Small intestine (tissue), 7 donors: ENCODE measurements around the gene AFAP1. TPM values are rescaled to one million over a fixed set of nuclear protein-coding genes. Genes with fewer than 3 reads are reported as not detected.
A peak's percentile ranks its signal among the peaks of the same experiment; 100 is the strongest.

ENCODE experiments used
- DNase-seq, 2 donors: peaks; one replicate each; pipeline versions ENCODE4 v3.0.0 to v3.0.0-alpha.2; 2013
- FAIRE-seq: peaks from 2 replicates; lab custom pipeline; 2012; peaks lifted over from hg19 to GRCh38; lab: Jason Lieb, UNC
- H3K27ac ChIP-seq, 3 donors: one replicate each; pipeline ENCODE4 v1.5.1; 2013; ENCODE audit warnings: low read length in 2 of 3, mild to moderate bottlenecking in 2 of 3, control low read depth in 1 of 3, inconsistent platforms in 1 of 3, low read depth in 1 of 3, moderate library complexity in 1 of 3
- H3K27me3 ChIP-seq, 3 donors: one replicate each; pipeline ENCODE4 v1.6.1; 2013; ENCODE audit warnings: low read length in 3 of 3, inconsistent platforms in 1 of 3; ENCODE audit not compliant: control insufficient read depth in 3 of 3, insufficient read depth in 3 of 3
- H3K36me3 ChIP-seq, 3 donors: one replicate each; pipeline ENCODE4 v1.6.1; 2013; ENCODE audit warnings: low read length in 3 of 3, inconsistent platforms in 1 of 3, low read depth in 1 of 3, mild to moderate bottlenecking in 1 of 3, moderate library complexity in 1 of 3; ENCODE audit not compliant: control insufficient read depth in 3 of 3, insufficient read depth in 2 of 3
- H3K4me1 ChIP-seq, 3 donors: one replicate each; pipeline ENCODE4 v1.6.1; 2013; ENCODE audit warnings: low read length in 2 of 3, inconsistent platforms in 1 of 3, low read depth in 1 of 3, mild to moderate bottlenecking in 1 of 3, moderate library complexity in 1 of 3; ENCODE audit not compliant: control insufficient read depth in 3 of 3, insufficient read depth in 2 of 3
- H3K4me3 ChIP-seq, 3 donors: one replicate each; pipeline ENCODE4 v1.5.1; 2013; ENCODE audit warnings: low read length in 3 of 3, control low read depth in 1 of 3, inconsistent platforms in 1 of 3, low read depth in 1 of 3, mild to moderate bottlenecking in 1 of 3, moderate library complexity in 1 of 3
- H3K9me3 ChIP-seq, 2 donors: one replicate each; pipeline ENCODE4 v1.6.1; 2013; ENCODE audit warnings: low read depth in 1 of 2, low read length in 1 of 2; ENCODE audit not compliant: control insufficient read depth in 2 of 2, insufficient read depth in 1 of 2
- WGBS, 3 donors: extraction: QIAGEN DNeasy Blood & Tissue Kit; methylation state at CpG; one replicate each; pipeline ENCODE4 v1.1.7; 2013; 5-methylcytosine and 5-hydroxymethylcytosine counted together
- polyA plus RNA-seq, 4 donors: library from polyadenylated mRNA; stranded (reverse) in 3 of 4; unstranded in 1 of 4; fragments of 200-250 nt in 3 of 4; fragments of 120-200 nt in 1 of 4; gene quantifications; one replicate each; pipeline versions ENCODE4 v1.2.1 to v1.2.3, GENCODE V29; 2013
- donor health status: healthy with polysubstance abuse.
- donor health status: control.
- donor health status: control.
- donor health status: Bipolar disorder and iron deficiency.
- donor health status: healthy.

The AFAP1 gene
- polyA plus RNA-seq, 4 donors = 2.2 to 14.0 (median 6.7) TPM

- no peak overlapping the region for H3K4me3 ChIP-seq
- no peaks in the 10 kb centered on the region for H3K4me1 ChIP-seq
- H3K36me3 ChIP-seq = peaks cover 0 to 90% (median 5%) of the 10 kb centered on the region in 3 donors
- no peak overlapping the region for H3K27ac ChIP-seq
- H3K9me3 ChIP-seq = no peaks in the 10 kb centered on the region
- 29 to 50% (median 41%) methylated on average over 12 of the region's 12 CpGs for WGBS, 3 donors
- no peaks in the 10 kb centered on the region for H3K27me3 ChIP-seq
- peak; percentile 49 to 69 for DNase-seq
- no peak for FAIRE-seq
Observed at GRCh38 chr4:7761720-7762119, 177.9 kb downstream of the AFAP1 start.

GRCh38 chr4:7761312-7761711 lies 178.3 kb downstream of the AFAP1 start:
- DNase-seq (no peak), FAIRE-seq (no peak)
- Histone ChIP-seq H3K4me1 (no peaks in the 10 kb centered on the region), H3K36me3 (peaks cover 0 to 89% (median 5%) of the 10 kb centered on the region in 3 donors), H3K4me3 (no peak overlapping the region), H3K9me3 (no peaks in the 10 kb centered on the region), H3K27me3 (no peaks in the 10 kb centered on the region), H3K27ac (no peak overlapping the region)
- 87 to 94% (median 88%) methylated on average over 11 of the region's 11 CpGs for WGBS, 3 donors

DNA sequence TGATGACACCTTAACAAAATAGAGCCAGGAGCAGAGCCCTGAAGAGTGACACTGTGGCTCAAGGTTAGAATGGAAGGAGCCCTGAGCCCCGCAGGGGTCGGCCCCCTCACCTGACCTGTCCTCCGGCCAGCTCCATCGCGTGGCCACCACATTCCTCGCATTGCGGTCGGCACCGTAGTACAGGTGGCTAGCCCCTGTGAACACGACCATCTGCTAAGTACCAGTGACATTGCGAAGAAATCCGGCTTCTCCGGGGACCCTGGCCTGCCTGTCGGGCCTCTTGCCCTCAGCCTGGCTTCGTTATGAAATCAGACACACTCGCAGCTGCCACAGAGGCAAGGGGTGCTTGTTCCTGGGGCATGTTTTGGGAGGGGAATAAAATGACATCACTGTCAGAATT lies 179.0 kb downstream of the AFAP1 start:
- 90 to 96% (median 92%) methylated on average over 16 of the region's 16 CpGs for WGBS, 3 donors
- DNase-seq (no peak), FAIRE-seq (no peak)
- no peaks in the 10 kb centered on the region for H3K4me1 ChIP-seq
- no peaks in the 10 kb centered on the region for H3K9me3 ChIP-seq
- H3K4me3 ChIP-seq = no peak overlapping the region
- H3K27me3 ChIP-seq = no peaks in the 10 kb centered on the region
- H3K36me3 ChIP-seq = peaks cover 0 to 88% (median 3%) of the 10 kb centered on the region in 3 donors
- H3K27ac ChIP-seq = no peak overlapping the region

DNA sequence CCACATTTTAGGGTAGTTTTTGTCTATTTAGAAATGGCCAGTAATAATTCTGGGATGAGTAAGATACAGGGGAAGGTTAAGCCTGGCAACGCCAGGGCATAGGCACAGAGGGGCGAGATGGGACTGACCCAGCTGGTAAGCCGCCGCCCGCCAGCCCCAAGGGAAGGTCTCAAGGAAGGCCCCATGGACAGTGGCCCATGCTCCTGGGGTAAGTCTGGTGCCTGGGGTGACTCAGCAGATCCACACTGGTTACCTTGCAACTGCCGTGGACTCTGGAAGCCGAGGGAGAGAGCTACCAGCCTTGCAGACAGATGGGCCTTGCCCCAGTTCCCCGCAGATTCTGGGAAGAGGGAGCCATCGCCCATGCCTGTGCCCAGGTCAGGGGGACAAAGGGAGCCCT lies 179.4 kb downstream of the AFAP1 start:
- no peaks in the 10 kb centered on the region for H3K4me1 ChIP-seq
- no peak overlapping the region for H3K27ac ChIP-seq
- H3K9me3 ChIP-seq = no peaks in the 10 kb centered on the region
- no peak for DNase-seq
- no peaks in the 10 kb centered on the region for H3K27me3 ChIP-seq
- no peak overlapping the region for H3K4me3 ChIP-seq
- WGBS, 3 donors = 82 to 91% (median 88%) methylated on average over 8 to 9 of the region's 9 CpGs
- no peak for FAIRE-seq
- peaks cover 0 to 83% (median 2%) of the 10 kb centered on the region in 3 donors for H3K36me3 ChIP-seq

DNA sequence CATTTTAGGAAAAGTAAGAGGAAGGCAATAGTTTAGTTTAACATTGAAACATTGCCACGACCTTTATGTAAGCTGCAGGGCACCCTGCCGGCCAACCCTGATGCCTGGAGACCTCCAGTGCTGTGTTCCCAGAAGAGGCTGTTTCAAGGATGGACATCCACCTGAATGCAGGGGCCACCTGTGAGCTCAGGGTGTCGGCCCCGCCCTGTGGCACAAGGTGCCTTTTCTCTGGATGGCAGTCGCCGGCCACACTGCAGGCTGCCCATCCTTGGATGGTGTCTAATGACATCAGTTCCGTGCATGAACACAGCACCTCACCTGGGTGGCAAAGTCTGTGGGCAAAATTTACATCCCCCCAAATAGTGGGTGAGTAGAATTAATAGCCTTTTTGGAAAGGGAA lies 180.0 kb downstream of the AFAP1 start:
- WGBS, 3 donors = 86 to 87% (median 86%) methylated on average over 7 of the region's 7 CpGs
- Histone ChIP-seq H3K36me3 (peaks cover 0 to 77% (median 2%) of the 10 kb centered on the region in 3 donors), H3K27me3 (no peaks in the 10 kb centered on the region), H3K9me3 (no peaks in the 10 kb centered on the region), H3K4me1 (no peaks in the 10 kb centered on the region), H3K4me3 (no peak overlapping the region), H3K27ac (no peak overlapping the region)
- FAIRE-seq = no peak
- no peak for DNase-seq

DNA sequence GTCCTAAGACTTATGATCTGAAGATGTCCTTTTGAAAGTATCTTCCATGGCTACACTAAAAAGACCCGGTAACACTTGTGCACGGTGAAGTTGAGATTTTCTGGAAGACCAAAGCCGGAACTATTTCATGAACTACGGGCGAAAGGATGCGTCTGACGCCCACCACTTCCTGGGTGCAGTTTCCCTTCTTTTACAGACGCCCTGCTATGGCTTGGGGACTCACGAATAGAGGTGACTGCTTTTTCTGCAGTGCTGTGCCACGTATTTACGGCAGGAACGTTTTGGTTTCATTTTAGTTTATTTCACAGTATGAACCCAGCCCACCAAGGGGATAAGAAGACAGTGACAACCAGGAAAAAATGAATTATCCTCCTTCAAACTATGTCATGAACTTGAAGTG lies 180.4 kb downstream of the AFAP1 start:
- H3K27me3 ChIP-seq = no peaks in the 10 kb centered on the region
- no peak overlapping the region for H3K27ac ChIP-seq
- no peak overlapping the region for H3K4me3 ChIP-seq
- DNase-seq (peak in 1 of 2 donors; percentile 24), FAIRE-seq (no peak)
- H3K36me3 ChIP-seq = peaks cover 0 to 73% (median 2%) of the 10 kb centered on the region in 3 donors
- H3K4me1 ChIP-seq = no peaks in the 10 kb centered on the region
- WGBS, 3 donors = 59 to 79% (median 69%) methylated on average over 12 of the region's 12 CpGs
- H3K9me3 ChIP-seq = no peaks in the 10 kb centered on the region

DNA sequence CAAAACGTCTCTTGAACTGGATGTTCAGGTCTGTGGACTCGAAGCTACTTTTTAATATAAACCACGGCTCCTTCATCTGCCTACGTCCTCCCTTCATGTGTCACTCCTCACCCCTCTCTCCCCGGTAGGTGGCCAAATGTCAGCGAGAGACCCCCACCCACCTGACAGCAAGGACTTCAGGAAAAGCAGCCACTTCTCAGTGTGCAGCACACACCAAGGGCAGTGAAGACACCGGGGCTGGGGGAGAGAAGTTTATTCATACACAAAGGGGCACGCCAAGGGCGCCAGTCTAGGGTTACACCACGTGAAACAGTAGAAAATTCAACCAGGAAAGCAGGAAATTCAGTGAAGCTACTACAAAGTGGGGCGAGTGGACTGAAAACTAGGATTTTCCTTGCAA lies 181.2 kb downstream of the AFAP1 start:
- Histone ChIP-seq H3K36me3 (peaks cover 0 to 66% (median 2%) of the 10 kb centered on the region in 3 donors), H3K4me3 (no peak overlapping the region), H3K9me3 (no peaks in the 10 kb centered on the region), H3K27ac (no peak overlapping the region), H3K4me1 (no peaks in the 10 kb centered on the region), H3K27me3 (no peaks in the 10 kb centered on the region)
- DNase-seq = no peak
- FAIRE-seq = no peak
- 85 to 90% (median 88%) methylated on average over 11 of the region's 11 CpGs for WGBS, 3 donors

DNA sequence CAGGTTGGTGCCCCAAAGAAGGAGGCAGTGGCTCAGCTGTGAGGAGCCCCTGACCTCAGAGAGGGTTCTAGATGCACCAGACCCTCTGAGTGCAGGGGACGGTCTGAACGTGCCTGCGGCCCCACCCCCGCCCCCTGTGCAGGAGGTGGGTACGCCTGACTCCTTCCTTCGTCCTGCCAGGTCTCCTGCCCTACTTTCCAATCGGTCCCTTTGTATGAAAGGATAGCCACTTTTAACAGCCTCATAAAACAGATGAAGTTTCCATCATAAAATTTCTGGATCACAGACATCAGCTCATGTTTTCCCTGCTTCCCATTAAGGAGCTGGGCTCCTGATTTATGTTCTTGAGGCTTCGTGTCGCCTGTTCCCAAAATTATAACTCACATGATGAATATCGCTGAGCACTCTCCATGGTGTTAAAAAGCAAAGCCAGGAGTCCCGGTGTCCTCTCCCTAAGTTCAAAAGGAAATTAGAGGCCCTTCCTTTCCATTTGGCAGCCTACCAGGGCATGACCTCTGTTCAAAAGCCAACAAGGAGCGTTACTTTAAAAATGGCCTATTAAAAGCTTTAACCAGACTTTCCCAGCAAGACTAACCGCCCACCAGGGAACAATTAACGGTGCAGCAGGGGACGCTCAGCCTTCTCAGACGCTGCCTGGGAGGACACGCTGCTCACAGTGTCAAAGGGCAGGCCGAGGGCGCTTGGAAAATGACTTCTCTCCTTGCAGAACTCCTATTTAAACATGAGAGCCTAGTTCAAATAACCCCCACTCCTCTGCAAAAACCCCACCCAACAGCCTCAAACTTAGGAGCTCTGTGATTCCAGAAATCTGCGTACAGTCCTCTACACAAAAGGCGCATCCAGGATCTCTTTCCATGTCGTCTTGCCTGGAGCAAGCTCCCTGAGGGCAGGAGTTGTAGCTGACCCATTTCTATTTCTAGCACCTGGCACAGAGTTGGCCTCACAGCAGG lies 181.9 kb downstream of the AFAP1 start:
- no peaks in the 10 kb centered on the region for H3K27me3 ChIP-seq
- peaks cover 0 to 59% (median 2%) of the 10 kb centered on the region in 3 donors for H3K36me3 ChIP-seq
- no peak for DNase-seq
- H3K4me3 ChIP-seq = no peak overlapping the region
- FAIRE-seq = no peak
- no peaks in the 10 kb centered on the region for H3K4me1 ChIP-seq
- no peaks in the 10 kb centered on the region for H3K9me3 ChIP-seq
- H3K27ac ChIP-seq = no peak overlapping the region
- WGBS, 3 donors = 66 to 80% (median 75%) methylated on average over 22 of the region's 22 CpGs
